Measurements from ENCODE around the gene BARD1. TPM values are rescaled to one million over a fixed set of nuclear protein-coding genes. Genes with fewer than 3 reads are reported as not detected.

Gene BARD1
- total RNA-seq, 2 experiments from 2014 or later = 60.7 to 64.9 TPM

DNA sequence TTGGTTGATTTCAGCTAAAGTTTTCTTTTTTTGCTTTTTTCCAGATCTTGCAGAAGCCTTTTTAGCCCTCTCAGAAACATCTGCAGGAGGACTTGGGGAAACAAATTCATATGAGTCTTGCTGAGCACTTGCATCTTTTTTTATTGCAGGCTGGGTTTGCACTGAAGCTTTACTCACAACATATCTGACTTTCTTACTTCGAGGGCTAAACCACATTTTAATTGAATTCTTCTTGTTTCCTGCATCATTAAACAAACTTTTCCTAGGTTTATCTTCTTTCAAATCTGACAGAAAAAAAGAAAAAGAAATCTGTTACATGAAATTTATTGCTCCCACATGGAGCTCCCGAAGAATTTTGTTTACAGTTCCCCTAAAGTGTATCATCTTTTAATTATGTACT lies 28.3 kb downstream of the BARD1 start:
- no peak overlapping the region for H2AFZ ChIP-seq (ENCODE audit: low read length)
- H3K9me3 ChIP-seq (ENCODE audit: low read length) = peaks cover 19% of the 10 kb centered on the region; the same call in 1 of the 2 replicates
- peaks cover 96% of the 10 kb centered on the region for H3K36me3 ChIP-seq (ENCODE audit: insufficient read depth, low read length)
- H3K9me2 ChIP-seq (ENCODE audit: insufficient read depth, low read length) = no peaks in the 10 kb centered on the region
- ChIA-PET POLR2A (interaction anchor here (0.6 to 0.7 kb wide), 2 partner anchors 13 to 1403 kb away, joined by 3 to 4 read pairs; no protein-coding TSS in a partner anchor), CTCF (ENCODE audit: unreplicated experiment) (no interaction called here)
- H3K27ac ChIP-seq (ENCODE audit: low read depth, low read length, poor library complexity, severe bottlenecking) = no peak overlapping the region
- TF ChIP-seq, protein P1, sequence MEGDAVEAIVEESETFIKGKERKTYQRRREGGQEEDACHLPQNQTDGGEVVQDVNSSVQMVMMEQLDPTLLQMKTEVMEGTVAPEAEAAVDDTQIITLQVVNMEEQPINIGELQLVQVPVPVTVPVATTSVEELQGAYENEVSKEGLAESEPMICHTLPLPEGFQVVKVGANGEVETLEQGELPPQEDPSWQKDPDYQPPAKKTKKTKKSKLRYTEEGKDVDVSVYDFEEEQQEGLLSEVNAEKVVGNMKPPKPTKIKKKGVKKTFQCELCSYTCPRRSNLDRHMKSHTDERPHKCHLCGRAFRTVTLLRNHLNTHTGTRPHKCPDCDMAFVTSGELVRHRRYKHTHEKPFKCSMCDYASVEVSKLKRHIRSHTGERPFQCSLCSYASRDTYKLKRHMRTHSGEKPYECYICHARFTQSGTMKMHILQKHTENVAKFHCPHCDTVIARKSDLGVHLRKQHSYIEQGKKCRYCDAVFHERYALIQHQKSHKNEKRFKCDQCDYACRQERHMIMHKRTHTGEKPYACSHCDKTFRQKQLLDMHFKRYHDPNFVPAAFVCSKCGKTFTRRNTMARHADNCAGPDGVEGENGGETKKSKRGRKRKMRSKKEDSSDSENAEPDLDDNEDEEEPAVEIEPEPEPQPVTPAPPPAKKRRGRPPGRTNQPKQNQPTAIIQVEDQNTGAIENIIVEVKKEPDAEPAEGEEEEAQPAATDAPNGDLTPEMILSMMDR (conservative IDR thresholded peaks at IDR 0.05; ENCODE audit: low read length) = no peak
- TF ChIP-seq EZH2phosphoT487 (IDR thresholded peaks at IDR 0.05; ENCODE audit: borderline replicate concordance, low read depth, low read length) = no peak
- peaks cover 5% of the 10 kb centered on the region; the same call in 1 of the 2 replicates for H4K20me1 ChIP-seq (ENCODE audit: insufficient read depth, low read length)
- no peak for DNase-seq (ENCODE audit: low spot score)
- intact Hi-C loops (cut with micrococcal nuclease; ENCODE audit: unreplicated experiment) = no loop called here
- no peak overlapping the region for H3K4me2 ChIP-seq (ENCODE audit: low read length)
- no peak overlapping the region for H3K4me3 ChIP-seq (ENCODE audit: low read depth, low read length, poor library complexity, severe bottlenecking)
- H3K79me2 ChIP-seq (ENCODE audit: insufficient read depth, low read depth, low read length) = peaks cover 82% of the 10 kb centered on the region
- no TSS peak for BruUV-seq (replicated peaks)
- H3K4me1 ChIP-seq (ENCODE audit: insufficient read depth, low read length, poor library complexity, severe bottlenecking) = no peaks in the 10 kb centered on the region

DNA sequence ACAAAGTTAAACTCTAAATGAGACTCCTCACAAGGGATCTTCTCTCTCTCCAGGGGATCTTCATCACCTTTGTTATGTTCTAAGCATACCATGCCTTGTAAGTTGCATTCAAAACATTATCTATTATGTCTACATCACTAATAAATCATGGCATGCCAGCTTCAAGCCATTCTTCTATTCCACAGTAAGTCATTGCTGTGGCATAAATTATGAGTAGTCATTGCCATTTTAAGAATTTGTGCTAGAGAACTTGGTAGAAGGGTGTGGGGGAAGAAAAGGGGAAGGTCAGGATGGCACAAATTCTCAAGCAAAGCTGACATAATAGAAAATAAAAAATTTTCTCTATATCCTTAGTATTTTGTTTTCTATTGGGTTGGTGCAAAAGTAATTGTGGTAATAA lies 33.5 kb downstream of the BARD1 start:
- Histone ChIP-seq H3K4me1 (ENCODE audit: insufficient read depth, low read length, poor library complexity, severe bottlenecking) (no peaks in the 10 kb centered on the region), H3K27ac (ENCODE audit: low read depth, low read length, poor library complexity, severe bottlenecking) (no peak overlapping the region), H3K4me3 (ENCODE audit: low read depth, low read length, poor library complexity, severe bottlenecking) (no peak overlapping the region), H3K9me3 (ENCODE audit: low read length) (no peaks in the 10 kb centered on the region), H3K9me2 (ENCODE audit: insufficient read depth, low read length) (no peaks in the 10 kb centered on the region), H3K4me2 (ENCODE audit: low read length) (no peak overlapping the region), H4K20me1 (ENCODE audit: insufficient read depth, low read length) (peaks cover under 1% of the 10 kb centered on the region; the same call in 1 of the 2 replicates), H3K36me3 (ENCODE audit: insufficient read depth, low read length) (peaks cover 90% of the 10 kb centered on the region), H2AFZ (ENCODE audit: low read length) (no peak overlapping the region), H3K79me2 (ENCODE audit: insufficient read depth, low read depth, low read length) (peaks cover 65% of the 10 kb centered on the region; the same call in 1 of the 2 replicates)
- ChIA-PET POLR2A (interaction anchor here (0.7 to 2.5 kb wide), 2 partner anchors 9 to 395 kb away, joined by 3 to 6 read pairs; no protein-coding TSS in a partner anchor), CTCF (ENCODE audit: unreplicated experiment) (no interaction called here)
- no TSS peak for BruUV-seq (replicated peaks)
- DNase-seq (ENCODE audit: low spot score) = no peak
- TF ChIP-seq, protein P1 (conservative IDR thresholded peaks at IDR 0.05; ENCODE audit: low read length) = no peak
- intact Hi-C loops (cut with micrococcal nuclease; ENCODE audit: unreplicated experiment) = no loop called here

DNA sequence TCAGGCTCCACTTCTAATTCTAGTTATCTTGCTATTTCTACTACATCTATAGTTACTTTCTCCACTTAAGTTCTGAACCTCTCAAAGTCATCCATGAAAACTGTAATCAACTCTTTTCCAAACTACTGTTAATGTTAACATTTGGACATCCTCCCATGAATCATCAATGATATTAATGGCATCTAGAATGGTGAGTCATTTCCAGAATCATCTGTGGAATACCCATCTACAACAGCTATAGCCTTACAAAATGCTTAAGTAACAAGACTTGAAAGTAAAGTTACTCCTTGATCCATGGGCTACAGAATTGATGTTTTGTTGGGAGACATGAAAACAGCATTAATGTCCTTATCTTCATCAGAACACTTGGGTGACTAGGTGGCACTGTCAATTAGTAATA lies 35.4 kb downstream of the BARD1 start:
- no peaks in the 10 kb centered on the region for H3K9me3 ChIP-seq (ENCODE audit: low read length)
- no peak for DNase-seq (ENCODE audit: low spot score)
- no peak overlapping the region for H3K27ac ChIP-seq (ENCODE audit: low read depth, low read length, poor library complexity, severe bottlenecking)
- no peaks in the 10 kb centered on the region for H3K4me1 ChIP-seq (ENCODE audit: insufficient read depth, low read length, poor library complexity, severe bottlenecking)
- peaks cover 87% of the 10 kb centered on the region for H3K36me3 ChIP-seq (ENCODE audit: insufficient read depth, low read length)
- H3K4me2 ChIP-seq (ENCODE audit: low read length) = no peak overlapping the region
- POLR2A ChIA-PET = interaction anchor here (1.0 to 1.3 kb wide), 2 partner anchors 9 to 35 kb away, joined by 4 to 5 read pairs; partner anchors contain the start of gene BARD1
- no peak overlapping the region for H2AFZ ChIP-seq (ENCODE audit: low read length)
- CTCF ChIA-PET (ENCODE audit: unreplicated experiment) = no interaction called here
- no peak for TF ChIP-seq EZH2phosphoT487 (IDR thresholded peaks at IDR 0.05; ENCODE audit: borderline replicate concordance, low read depth, low read length)
- TF ChIP-seq, protein P1 (conservative IDR thresholded peaks at IDR 0.05; ENCODE audit: low read length) = no peak
- intact Hi-C loops (cut with micrococcal nuclease; ENCODE audit: unreplicated experiment) = no loop called here
- H3K79me2 ChIP-seq (ENCODE audit: insufficient read depth, low read depth, low read length) = peaks cover 53% of the 10 kb centered on the region; the same call in 1 of the 2 replicates
- no peaks in the 10 kb centered on the region for H3K9me2 ChIP-seq (ENCODE audit: insufficient read depth, low read length)
- BruUV-seq (replicated peaks) = no TSS peak
- H4K20me1 ChIP-seq (ENCODE audit: insufficient read depth, low read length) = no peaks in the 10 kb centered on the region; the same call in 1 of the 2 replicates
- H3K4me3 ChIP-seq (ENCODE audit: low read depth, low read length, poor library complexity, severe bottlenecking) = no peak overlapping the region

All from OCI-LY7 (cell line).